Stimulated activated CD4-positive, alpha-beta T cell treated with anti-CD3 and anti-CD28 coated beads, Interleukin-4, amount 100 ng/mL, for 24 hours (primary cell): ENCODE measurements around the gene DUSP5.
A peak's percentile ranks its signal among the peaks of the same experiment; 100 is the strongest.

ENCODE experiments used
- DNase-seq: peaks from one replicate; pipeline ENCODE4 v3.0.0-alpha.2; 2020

Gene DUSP5

DNA sequence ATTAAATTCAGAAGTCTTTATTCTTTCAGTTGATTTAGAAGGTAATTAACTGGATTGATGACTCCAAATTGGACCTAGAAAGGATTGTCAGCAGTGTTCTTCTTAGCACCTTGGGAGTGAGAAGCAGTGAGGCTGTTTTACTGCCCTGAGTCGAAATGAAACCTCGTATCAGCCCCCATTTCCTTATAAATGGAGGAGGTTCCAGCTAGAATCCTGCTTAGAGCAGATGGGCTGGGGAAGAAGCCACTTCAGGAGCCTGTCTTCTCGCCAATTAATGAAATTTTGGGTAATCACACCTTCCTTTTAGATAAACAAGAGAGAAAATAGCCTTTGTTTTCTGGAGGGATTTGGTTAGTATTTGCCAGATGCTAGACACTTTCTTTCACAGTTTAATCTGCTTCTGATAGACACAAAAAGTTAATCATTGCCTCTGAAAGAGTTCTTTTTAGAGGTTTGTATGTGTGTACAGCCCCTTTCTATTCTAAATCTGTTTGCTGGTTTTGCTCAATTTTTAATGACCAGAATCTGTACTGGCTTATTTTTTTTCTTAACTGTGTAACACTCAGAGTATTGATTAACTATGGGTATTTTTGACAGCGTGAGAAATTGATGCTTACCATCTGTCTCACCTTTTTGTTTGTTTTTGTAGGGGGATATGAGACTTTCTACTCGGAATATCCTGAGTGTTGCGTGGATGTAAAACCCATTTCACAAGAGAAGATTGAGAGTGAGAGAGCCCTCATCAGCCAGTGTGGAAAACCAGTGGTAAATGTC lies 4.6 kb downstream of the DUSP5 start:
- no peak for DNase-seq

DNA sequence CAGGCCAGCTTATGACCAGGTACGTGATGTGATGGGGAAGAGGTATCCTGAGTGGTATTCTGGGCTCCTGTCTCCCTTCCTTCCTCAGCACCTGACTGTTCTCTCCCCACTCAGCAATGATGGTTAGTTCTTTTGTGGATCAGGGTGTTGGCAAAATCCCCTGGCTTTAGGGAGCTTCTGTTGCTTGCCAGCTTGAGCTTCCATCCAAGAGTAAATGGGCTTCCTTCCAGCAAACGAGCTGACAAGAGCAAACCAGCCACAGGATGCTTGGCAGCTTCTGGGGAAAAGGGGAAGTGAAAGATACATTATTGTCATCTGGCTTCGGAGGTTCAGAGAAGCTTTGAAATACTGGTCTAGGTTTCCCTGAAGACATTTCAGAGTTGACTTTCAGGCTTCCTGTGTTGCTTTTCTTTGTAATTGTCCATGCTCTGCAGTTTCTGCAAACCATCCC lies 5.2 kb downstream of the DUSP5 start:
- DNase-seq = no peak

DNA sequence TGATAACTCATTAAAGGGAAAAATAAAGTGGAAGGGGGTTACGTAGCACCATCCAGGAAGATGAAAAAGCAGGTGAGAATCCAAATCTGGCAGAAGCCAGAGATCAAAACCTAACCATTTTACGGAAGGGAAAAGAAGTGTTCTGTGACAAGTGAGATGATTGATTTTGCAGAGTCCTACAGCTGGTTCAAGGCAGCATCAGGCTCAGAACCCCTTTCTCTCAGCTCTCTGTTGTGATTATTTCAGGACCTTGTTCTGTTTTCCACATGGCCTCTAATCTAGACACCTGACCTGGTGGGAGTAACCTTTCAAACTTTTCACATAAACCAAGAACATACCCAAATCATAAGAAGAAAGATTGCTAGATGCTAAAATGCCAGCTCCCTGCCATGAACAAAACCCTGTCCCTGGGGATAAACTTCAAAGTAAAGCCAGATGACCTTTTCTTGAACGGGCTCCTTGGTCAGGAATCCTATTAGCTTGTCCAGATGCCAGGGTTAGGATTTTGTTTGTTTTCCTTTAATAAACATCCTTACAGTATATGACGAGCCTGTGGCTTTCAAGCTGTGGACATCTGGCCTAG lies 5.9 kb downstream of the DUSP5 start:
- DNase-seq = no peak

DNA sequence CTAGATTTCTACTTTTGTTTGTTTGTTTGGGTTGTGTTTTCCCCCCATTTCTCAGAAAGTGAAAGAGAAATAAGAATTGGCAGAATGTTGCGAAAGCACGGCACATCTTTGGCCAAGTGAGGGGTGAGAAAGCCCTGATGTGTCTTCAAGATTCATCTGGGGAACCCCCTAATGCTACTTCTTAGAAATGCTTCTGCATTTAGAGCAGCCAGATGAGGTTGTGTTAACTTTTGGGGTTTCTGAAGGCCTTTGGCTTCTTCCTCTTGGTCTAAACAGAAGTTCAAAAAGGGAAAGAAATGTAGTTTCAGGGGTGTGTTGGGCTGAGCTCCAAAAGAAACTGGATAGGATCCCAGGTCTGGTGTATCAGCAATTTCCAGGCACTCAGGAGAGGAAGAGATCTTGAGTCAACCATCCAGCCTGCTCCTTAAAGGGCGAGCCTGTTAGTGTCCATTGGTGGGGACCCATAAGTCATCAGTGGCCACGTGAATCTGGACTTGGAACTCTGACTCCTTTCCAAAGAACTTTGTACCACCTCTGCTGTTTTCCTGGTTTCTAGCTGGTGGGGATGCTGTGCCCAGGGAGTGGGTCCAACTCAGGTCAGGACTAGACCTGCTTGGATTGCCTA lies 6.5 kb downstream of the DUSP5 start:
- peak; percentile 70 for DNase-seq

DNA sequence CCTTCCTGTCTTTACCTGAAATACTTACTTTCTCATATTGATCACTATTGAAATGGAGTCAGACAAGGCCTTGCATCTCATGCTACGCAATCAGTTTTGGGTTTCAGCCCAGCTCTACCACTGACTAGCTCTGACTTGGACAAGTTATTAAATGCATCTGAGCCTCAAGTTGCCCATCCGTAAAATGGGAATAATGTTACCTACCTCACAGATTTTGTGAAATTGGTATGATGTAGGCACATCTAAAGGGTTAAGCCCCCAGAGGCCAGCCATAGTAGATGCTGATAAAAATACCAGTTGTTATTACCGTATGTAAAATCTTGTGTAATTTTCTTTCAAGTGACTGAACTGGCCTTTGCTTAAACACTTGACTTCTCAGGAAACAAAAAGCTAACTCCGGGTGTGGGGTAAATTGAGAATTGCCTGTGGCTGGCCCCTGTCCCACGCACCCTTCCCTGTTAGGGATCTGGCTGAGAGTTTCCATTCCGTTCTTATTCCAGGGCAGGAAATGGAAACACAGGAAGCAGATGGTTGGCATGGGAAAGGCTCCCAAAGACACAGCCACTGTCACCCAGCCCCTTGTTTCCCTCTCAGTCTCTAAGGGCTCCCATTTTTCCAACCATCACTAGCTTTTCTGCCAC lies 7.5 kb downstream of the DUSP5 start:
- DNase-seq = no peak

DNA sequence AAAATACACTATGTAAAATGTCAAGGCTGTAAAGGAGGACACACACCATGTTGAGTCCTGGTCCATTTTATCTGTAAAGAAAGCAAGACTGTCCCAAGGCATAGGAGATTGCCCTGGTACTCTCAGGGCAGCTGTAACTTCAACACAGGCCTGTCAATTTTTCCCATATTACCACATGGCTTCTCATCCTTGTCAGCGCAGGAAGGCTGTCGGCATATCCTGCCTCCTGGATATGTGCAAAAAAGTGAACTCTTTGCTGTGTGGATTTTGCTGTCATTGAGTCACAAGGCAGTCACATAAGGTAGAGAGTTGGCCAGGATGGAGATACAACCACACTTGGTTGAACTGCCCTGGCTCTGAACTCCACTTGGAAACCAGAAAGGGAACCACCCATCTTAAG lies 8.7 kb downstream of the DUSP5 start:
- DNase-seq = no peak

DNA sequence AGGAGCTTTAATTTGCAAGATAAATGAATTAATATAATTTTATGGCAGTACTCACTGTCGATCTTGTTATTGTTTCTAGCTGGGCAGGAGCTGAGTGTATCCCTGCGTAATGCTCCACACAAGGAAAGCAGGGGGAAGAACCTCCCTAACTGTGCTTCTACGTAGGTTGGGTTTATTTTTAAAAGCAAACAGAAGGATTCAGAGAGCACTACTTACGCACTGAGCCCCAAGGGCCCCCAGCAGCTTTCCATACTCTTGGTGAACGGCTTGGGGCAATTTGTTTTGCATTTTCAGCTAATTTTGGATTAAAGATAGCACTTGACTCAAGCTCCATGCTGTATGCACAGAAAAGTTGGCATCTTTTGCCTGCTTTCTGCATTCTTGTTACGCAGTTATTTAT lies 9.6 kb downstream of the DUSP5 start:
- DNase-seq = no peak

DNA sequence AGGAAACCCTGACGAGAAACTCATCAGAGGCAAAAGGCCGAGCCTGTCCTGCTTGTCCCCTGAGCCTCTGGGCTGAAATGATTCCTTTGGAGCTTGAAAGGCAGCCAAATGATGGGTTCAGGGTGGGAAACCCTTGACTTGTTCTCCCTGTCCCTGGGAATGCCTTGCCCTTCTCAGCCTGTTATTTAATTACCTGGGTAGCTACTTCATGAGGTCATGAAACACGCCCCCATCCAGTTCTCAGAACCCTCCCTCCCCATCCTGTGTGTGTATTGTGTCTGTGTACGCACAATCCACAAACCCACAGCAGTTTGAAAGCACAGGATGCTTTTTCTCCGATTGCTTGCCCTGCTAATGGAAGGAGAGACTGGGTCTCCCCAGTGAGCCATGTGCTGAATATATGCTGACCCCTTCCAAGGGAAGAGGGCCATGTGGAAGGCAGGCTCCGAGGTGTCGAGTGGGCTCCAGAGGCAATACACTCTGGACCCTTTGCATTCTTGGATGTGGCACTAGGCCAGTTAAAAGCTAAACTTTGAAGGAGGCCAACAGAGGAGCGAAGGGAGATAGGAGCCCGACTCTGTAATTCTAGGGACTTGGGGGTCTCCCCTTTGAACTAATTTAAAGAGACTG lies 10.6 kb downstream of the DUSP5 start:
- DNase-seq = no peak

DNA sequence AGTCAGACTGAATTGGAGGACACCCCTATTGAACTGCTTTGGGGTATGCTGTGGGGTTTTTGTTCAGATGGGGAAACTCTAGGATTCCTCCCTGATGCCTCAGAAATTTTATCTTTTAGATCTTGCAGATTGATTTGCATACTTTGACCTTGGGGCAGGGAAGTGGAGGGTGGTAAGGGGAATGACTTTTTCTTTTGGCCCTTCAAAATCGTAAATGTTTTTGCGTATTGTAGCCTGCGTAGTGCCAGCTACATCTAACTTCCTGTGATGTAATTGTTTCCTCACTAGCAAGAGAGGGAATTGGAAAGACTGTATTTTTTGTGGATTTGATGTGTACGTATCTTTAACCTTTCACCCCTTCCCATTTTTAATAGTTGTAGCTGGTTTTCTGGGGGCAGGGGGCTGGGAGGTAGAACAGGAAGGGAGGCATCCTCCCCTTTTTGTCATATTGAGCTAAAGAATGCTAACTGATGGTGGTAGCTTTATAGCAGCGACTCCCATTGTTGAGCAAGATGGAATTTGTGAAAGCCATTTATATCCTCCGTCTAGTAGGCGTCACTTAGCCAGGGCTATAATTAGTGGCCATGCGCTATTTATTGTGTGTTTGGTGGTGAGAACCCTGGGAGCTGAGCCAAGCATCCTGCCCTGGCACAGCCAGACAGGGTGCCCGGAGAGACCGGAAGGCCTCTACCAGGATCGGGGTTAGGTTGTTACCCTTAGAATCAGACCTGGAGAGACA lies 11.3 kb downstream of the DUSP5 start:
- no peak for DNase-seq

DNA sequence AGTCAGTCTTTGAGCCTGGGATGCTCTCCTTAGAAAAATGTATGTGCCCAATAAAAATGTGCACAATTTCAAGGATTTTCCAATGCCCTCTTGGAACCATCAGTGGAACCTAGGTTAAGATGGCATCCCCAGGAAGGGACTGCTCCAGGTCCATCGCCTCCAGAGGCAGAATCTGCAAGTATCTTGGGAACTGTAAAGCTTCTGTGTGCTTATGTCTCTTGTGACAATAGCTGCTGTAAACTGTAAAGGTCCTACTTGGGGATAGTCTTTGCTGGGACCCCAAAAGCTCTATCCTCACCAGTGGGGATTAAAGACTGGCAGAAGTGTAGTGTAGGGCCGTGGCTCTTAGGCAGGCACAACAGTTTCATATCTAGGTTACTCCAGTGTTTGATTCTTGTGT lies 11.9 kb downstream of the DUSP5 start:
- DNase-seq = no peak

DNA sequence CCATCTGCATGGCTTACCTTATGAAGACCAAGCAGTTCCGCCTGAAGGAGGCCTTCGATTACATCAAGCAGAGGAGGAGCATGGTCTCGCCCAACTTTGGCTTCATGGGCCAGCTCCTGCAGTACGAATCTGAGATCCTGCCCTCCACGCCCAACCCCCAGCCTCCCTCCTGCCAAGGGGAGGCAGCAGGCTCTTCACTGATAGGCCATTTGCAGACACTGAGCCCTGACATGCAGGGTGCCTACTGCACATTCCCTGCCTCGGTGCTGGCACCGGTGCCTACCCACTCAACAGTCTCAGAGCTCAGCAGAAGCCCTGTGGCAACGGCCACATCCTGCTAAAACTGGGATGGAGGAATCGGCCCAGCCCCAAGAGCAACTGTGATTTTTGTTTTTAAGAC lies 12.4 kb downstream of the DUSP5 start:
- DNase-seq = no peak

DNA sequence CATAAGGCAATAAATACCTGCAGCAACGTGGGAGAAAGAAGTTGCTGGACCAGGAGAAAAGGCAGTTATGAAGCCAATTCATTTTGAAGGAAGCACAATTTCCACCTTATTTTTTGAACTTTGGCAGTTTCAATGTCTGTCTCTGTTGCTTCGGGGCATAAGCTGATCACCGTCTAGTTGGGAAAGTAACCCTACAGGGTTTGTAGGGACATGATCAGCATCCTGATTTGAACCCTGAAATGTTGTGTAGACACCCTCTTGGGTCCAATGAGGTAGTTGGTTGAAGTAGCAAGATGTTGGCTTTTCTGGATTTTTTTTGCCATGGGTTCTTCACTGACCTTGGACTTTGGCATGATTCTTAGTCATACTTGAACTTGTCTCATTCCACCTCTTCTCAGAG lies 13.0 kb downstream of the DUSP5 start:
- no peak for DNase-seq

DNA sequence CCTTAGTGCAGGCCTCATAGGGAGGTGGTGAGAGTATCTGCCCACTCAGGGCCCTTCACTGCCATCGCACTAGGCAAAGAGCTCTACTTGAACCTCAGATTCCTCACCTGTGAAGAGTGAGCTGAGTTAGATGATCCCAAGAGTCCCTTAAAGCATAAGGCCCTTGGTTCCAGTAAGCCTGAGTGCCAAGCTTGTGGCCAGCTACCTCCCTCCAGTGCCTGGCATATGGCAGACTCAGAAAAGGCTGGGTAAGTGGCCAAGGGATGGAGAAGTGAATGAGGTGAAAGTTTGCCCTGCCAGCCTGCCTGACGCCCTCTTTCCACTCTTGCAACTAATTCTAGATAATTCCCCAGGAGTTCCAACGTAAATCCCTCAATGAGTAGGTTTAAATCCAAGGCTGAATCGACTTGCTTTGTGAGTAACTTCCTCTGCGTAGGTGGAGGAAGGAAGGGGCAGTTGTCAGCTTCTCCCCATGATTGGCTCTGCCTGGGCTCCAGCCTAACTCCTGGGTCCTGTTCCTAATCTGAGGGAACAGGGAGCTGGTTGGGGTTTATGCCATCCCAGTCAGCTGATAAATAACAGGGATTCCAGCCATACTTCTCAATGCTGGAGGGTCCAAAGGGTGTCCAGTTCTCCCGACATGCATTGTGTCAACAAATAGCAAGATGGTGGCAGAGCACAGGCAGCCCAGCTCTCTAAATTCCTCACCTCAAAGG lies 14.2 kb downstream of the DUSP5 start:
- no peak for DNase-seq

DNA sequence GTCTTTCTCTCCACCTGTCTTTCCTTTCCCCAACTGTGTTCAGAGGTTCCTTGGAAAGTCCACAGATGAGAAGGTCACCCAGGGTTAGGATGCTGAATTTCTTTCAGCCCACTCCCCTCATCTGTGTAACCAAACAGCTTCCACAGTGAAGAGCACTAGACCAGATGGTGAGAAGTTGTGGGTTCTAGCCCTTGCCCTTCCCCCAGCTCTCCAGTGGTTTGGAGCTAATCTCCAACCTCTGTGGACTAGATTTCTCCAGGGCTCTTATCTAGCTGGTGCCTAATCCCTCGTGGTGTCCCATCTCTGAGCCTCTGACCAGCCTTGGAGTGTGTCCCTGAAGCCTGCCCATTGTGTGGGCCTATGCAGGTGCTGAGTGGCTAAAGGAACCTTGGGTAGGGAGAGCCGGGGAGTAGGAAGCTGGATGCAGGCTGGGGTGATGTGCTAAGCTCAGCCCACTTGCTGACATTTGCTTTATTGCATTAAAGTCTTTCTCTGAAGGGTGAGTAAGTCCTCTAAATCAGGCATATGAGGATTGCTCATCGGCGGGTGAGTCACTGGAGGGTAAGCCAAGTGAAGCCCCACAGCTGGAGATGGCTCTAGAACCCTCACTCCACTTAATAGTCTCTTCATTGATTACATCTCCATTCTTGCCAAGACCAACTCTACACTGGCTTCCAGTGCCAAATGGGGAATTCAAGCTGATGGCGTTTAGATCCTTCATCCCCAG lies 14.9 kb downstream of the DUSP5 start:
- peak; percentile 76 for DNase-seq

DNA sequence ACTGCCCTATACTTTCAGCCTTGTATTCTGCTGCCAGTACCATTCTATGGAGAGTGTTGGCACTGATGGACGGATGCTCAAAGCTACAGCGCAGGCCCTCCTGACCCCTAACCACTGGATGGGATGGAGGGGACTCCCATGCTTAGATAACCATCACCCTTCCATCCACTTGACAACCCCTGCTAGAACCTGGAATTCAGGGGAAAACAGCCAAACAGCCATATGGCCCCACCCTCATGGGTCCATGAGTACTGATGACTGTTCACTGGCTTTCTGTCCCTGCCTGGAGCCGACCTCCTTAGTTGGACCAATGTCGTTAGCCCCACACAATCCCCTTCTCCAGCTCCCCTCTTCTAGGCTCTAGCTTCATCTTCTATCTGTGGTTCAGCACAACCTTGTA lies 16.2 kb downstream of the DUSP5 start:
- no peak for DNase-seq

DNA sequence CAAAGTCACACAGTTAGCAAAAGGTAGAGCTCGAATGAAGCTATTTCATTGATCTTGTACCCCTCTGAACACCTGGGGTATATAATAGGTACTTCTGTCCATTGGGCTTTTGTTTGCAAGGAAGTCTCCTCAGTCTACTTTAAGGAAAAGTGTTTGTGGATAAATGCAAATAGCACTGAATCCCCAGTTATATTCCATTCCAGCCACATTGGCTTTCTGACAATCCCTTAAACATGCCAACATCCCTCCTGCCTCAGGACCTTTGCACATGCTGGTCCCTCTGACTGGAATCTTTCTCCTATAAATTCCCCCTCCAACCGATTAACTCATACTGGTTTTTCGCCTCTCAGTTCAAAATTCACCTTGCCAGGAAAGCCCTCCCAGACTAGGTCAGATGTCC lies 17.1 kb downstream of the DUSP5 start:
- DNase-seq = no peak

DNA sequence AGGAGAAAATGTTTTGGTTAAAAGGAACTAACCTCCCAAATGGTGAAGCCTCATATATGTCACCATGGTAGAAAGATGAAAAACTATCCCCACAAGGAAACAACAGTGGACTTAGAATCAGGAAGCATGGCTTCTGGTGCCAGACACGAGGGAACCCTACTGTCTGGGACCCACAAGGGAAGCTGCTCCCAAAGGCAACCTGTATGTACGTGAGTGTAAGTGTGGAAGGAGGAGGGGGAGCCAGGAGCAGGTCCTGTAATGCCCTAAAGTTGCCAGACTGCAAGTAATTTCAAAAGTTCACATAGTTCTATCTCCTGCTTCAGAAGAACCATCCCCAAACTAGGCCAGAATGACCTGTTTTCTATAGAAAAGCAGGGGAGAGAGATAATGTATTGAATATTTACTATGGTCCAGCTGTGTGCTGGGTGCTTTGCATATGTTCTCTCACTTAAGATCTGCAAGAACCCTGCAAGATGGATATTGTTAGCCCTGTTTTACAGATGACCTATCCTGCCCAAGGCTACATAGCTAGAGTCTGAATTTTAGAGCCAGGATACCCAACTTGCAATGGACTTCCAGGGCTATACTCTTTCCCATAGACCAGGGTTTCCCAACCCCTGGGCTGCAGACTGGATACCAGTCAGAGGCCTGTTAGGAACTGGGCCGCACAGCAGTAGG lies 19.2 kb downstream of the DUSP5 start:
- no peak for DNase-seq

DNA sequence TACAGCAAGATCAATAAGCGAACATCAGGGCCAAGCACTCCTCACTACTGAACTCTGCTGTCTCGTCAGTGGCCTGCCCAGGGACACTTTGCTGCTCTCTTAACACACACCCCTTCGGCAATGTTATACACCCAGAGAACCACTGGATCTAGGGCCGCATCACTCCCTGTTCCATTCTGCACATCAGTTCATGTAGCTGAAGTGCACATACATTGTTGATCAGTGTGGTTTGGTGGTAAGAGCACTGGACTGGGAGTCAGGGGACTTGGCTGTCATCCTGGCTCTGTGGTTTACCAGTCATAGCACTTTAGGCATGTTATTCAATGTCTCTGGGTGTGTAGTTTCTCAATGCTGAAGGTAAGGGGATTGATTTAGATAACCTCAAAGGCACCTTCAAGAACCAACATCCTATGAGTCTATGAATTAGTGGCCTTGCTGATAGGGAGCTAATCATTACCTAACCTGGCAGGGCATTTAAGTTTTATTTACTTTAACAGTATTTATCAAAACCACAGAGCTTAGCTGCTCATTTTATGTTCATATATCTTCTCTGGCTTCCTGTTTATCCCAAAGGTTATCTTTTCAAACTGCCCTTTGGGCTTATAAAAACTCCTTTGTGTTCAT lies 24.8 kb downstream of the DUSP5 start:
- DNase-seq = no peak

DNA sequence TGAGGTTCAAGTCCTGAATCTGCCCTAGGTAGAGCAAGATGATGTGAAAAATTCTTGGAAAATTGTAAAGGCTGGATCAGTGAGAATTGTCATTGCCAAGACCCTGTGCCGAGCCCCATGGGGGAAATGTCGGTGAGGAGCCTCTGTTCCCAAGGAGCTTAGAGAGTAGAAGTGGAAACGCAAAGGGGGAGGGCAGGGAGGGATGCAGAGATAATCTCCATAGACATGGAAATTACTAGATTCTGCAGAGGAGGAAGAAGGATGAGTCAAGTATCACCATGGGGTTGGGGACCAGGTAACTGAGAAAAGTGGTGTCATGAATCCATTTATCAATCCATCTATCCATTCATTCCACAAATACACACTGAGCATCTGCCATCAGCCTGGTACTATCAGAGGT lies 26.0 kb downstream of the DUSP5 start:
- no peak for DNase-seq

DNA sequence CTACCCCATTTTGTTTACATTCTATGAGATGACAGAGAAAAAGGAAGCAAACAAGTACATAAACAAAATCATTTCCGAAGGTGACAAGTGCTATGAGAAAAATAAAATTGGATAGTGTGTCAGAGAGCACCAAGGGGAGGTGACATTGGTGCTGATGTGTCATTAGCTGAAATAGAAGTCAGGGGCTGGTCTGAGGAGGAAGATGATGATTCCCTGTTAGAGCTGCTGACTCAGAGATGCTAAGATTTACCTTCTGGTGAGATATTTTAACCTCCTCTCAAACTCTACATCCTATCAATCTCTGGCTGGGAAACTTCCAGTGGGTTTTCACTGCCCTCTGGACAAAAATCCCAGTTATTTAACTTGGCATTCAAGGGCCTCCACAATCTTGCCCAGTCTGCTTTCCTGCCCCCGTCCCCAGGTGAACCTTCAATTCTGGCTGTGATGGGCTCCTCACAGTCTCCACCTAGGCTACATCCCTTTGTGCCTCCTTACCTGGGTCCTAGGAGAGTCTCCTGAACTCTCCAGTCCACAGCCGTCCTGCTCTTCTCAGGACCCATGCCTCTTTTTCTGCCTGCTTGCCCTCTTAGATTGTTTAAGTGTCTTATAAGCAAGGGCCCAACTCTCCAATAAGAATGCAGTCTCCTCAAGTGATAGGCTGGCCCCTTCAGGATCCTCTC lies 26.6 kb downstream of the DUSP5 start:
- DNase-seq = no peak
